H1 (cell line): ENCODE data around the gene SEL1L3.

Experiments used
- ASH2L ChIP-seq: fragments of 200-600, 300-600 bp; sonication (generic); IDR thresholded peaks from one replicate; pipeline ENCODE4 v1.7.1; 2017; ENCODE audit warnings: low read length
- EP300 ChIP-seq, 2 experiments: IDR thresholded peaks; 1 replicate in 1 of 2; 2 replicates in 1 of 2; pipeline ENCODE4 v1.6.1; 2011 to 2012; ENCODE audit warnings: low read depth in 2 of 2, low read length in 2 of 2, mild to moderate bottlenecking in 2 of 2, borderline replicate concordance in 1 of 2, inconsistent platforms in 1 of 2, moderate library complexity in 1 of 2
- EZH2 ChIP-seq: fragments of 200-600 bp; sonication (generic); IDR thresholded peaks from 2 replicates; pipeline ENCODE4 v1.7.1; 2012; ENCODE audit warnings: low read depth, mild to moderate bottlenecking, moderate library complexity, low read length, inconsistent platforms; ENCODE audit not compliant: severe bottlenecking
- JUND ChIP-seq: IDR thresholded peaks from 2 replicates; pipeline ENCODE4 v1.6.1; 2011; ENCODE audit warnings: mild to moderate bottlenecking, improper control_type of control experiment, low read length
- KDM1A ChIP-seq: fragments of 200-600, 300-600 bp; sonication (generic); IDR thresholded peaks from 2 replicates; pipeline ENCODE4 v1.7.1; 2016; ENCODE audit warnings: mild to moderate bottlenecking, low read length, borderline replicate concordance
- KDM5A ChIP-seq: fragments of 200-600 bp; IDR thresholded peaks from 2 replicates; pipeline ENCODE4 v1.7.1; 2012; ENCODE audit warnings: mild to moderate bottlenecking, low read length, inconsistent platforms, mixed read lengths
- NRF1 ChIP-seq: IDR thresholded peaks from 2 replicates; pipeline ENCODE4 v1.6.1; 2011; ENCODE audit warnings: mild to moderate bottlenecking, low read depth, low read length, improper control_type of control experiment
- POLR2A ChIP-seq, 2 experiments: IDR thresholded peaks; 1 replicate in 1 of 2; 2 replicates in 1 of 2; pipeline ENCODE4 v1.6.1; 2011; ENCODE audit warnings: low read depth in 2 of 2, low read length in 2 of 2, mild to moderate bottlenecking in 2 of 2; ENCODE audit errors: control extremely low read depth in 1 of 2

GRCh38 chr4:25770847-25771246, 91.9 kb downstream of the SEL1L3 start:
- TF ChIP-seq NRF1 (no peak), KDM1A (no peak), POLR2A (IDR thresholded peaks at IDR 0.05; ENCODE audit: control extremely low read depth in 1 of 2, low read depth in 2 of 2, low read length in 2 of 2) (no peak), EZH2 (no peak), KDM5A (no peak), ASH2L (no peak), EP300 (IDR thresholded peaks at IDR 0.05; ENCODE audit: borderline replicate concordance in 1 of 2, low read depth in 2 of 2, low read length in 2 of 2) (no peak), JUND (no peak)
